ENCODE data around the gene OR1D5.
"Not testable (repeated sequence)": the region's sequence is repeated elsewhere in the genome, so short reads cannot be mapped to it uniquely, and the experiment has no call there.

- not testable (repeated sequence) for TF ChIP-seq POLR2A (IDR thresholded peaks at IDR 0.05; ENCODE audit: extremely low read depth, insufficient read length); MYC (IDR thresholded peaks at IDR 0.05; ENCODE audit: low read depth, low read length)
- TF ChIP-seq, protein P1, sequence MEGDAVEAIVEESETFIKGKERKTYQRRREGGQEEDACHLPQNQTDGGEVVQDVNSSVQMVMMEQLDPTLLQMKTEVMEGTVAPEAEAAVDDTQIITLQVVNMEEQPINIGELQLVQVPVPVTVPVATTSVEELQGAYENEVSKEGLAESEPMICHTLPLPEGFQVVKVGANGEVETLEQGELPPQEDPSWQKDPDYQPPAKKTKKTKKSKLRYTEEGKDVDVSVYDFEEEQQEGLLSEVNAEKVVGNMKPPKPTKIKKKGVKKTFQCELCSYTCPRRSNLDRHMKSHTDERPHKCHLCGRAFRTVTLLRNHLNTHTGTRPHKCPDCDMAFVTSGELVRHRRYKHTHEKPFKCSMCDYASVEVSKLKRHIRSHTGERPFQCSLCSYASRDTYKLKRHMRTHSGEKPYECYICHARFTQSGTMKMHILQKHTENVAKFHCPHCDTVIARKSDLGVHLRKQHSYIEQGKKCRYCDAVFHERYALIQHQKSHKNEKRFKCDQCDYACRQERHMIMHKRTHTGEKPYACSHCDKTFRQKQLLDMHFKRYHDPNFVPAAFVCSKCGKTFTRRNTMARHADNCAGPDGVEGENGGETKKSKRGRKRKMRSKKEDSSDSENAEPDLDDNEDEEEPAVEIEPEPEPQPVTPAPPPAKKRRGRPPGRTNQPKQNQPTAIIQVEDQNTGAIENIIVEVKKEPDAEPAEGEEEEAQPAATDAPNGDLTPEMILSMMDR (IDR thresholded peaks at IDR 0.05; ENCODE audit: low read depth, low read length) = not testable (repeated sequence)
- TF ChIP-seq, protein P2, sequence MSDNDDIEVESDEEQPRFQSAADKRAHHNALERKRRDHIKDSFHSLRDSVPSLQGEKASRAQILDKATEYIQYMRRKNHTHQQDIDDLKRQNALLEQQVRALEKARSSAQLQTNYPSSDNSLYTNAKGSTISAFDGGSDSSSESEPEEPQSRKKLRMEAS (IDR thresholded peaks at IDR 0.05; ENCODE audit: low read depth, low read length) = not testable (repeated sequence)
Observed at GRCh38 chr17:3062824-3063377, 506 bp downstream of the OR1D5 start.
